ENCODE results near the gene MED12L.

The MED12L gene

DNA sequence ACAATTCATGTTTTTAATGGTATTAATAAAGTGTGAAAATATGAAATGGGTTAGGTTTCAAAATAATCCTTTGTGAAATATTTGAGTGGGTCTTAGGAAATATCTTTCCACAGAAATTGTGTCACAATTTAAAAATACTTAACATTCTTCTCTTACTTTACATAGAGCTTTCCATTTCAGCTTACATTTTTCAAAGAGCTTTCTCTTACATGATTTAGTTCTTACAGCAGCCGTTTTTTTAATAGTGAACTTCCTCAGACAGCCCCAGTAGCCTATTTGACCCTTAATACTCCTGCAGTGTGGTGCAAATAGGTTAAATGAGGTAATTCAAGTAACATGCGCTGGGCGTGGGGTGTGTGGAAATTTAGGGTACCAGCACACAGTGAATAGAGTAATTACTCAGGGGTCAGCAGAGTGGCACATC lies 277.3 kb downstream of the MED12L start:
- H3K4me2 ChIP-seq (ENCODE audit: low read depth, low read length) = no peak overlapping the region
- no peak for DNase-seq
- no peaks in the 10 kb centered on the region for H3K79me2 ChIP-seq (ENCODE audit: low read length)
- no peak overlapping the region for H3K9ac ChIP-seq (ENCODE audit: low read length)
- H2AFZ ChIP-seq (ENCODE audit: low read length) = no peak overlapping the region
- no peak overlapping the region for H3K4me3 ChIP-seq (ENCODE audit: low read length)
- no peaks in the 10 kb centered on the region for H3K9me2 ChIP-seq (replicated peaks; ENCODE audit: insufficient read depth, low read length)
- no peaks in the 10 kb centered on the region for H3K4me1 ChIP-seq (ENCODE audit: low read length)
- TF ChIP-seq, protein P1, sequence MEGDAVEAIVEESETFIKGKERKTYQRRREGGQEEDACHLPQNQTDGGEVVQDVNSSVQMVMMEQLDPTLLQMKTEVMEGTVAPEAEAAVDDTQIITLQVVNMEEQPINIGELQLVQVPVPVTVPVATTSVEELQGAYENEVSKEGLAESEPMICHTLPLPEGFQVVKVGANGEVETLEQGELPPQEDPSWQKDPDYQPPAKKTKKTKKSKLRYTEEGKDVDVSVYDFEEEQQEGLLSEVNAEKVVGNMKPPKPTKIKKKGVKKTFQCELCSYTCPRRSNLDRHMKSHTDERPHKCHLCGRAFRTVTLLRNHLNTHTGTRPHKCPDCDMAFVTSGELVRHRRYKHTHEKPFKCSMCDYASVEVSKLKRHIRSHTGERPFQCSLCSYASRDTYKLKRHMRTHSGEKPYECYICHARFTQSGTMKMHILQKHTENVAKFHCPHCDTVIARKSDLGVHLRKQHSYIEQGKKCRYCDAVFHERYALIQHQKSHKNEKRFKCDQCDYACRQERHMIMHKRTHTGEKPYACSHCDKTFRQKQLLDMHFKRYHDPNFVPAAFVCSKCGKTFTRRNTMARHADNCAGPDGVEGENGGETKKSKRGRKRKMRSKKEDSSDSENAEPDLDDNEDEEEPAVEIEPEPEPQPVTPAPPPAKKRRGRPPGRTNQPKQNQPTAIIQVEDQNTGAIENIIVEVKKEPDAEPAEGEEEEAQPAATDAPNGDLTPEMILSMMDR (IDR thresholded peaks at IDR 0.05; ENCODE audit: low read length) = no peak
- no peak for TF ChIP-seq EZH2phosphoT487 (IDR thresholded peaks at IDR 0.05; ENCODE audit: low read length)
- no peak for TF ChIP-seq EZH2 (optimal IDR thresholded peaks at IDR 0.05; ENCODE audit: low read depth, low read length)
- H3K27ac ChIP-seq (ENCODE audit: low read length) = no peak overlapping the region
- no peaks in the 10 kb centered on the region for H3F3A ChIP-seq (ENCODE audit: insufficient read depth, low read length)
- no peaks in the 10 kb centered on the region for H3K9me3 ChIP-seq (replicated peaks; ENCODE audit: insufficient read depth, low read length)
- H3K27me3 ChIP-seq (replicated peaks; ENCODE audit: insufficient read depth, low read length) = no peaks in the 10 kb centered on the region
- no peaks in the 10 kb centered on the region for H4K20me1 ChIP-seq (ENCODE audit: insufficient read depth, low read length)
- no peaks in the 10 kb centered on the region for H3K36me3 ChIP-seq (replicated peaks; ENCODE audit: insufficient read depth, low read length)

GRCh38 chr3:151366993-151367392 lies 281.5 kb downstream of the MED12L start:
- Histone ChIP-seq H4K20me1 (ENCODE audit: insufficient read depth, low read length) (no peaks in the 10 kb centered on the region), H2AFZ (ENCODE audit: low read length) (no peak overlapping the region), H3K4me2 (ENCODE audit: low read depth, low read length) (no peak overlapping the region), H3K79me2 (ENCODE audit: low read length) (no peaks in the 10 kb centered on the region), H3K36me3 (replicated peaks; ENCODE audit: insufficient read depth, low read length) (no peaks in the 10 kb centered on the region), H3K27ac (ENCODE audit: low read length) (no peak overlapping the region), H3K4me1 (ENCODE audit: low read length) (no peaks in the 10 kb centered on the region), H3K9ac (ENCODE audit: low read length) (no peak overlapping the region), H3K4me3 (ENCODE audit: low read length) (no peak overlapping the region), H3K9me2 (replicated peaks; ENCODE audit: insufficient read depth, low read length) (no peaks in the 10 kb centered on the region), H3F3A (ENCODE audit: insufficient read depth, low read length) (no peaks in the 10 kb centered on the region), H3K27me3 (replicated peaks; ENCODE audit: insufficient read depth, low read length) (no peaks in the 10 kb centered on the region), H3K9me3 (replicated peaks; ENCODE audit: insufficient read depth, low read length) (no peaks in the 10 kb centered on the region)
- TF ChIP-seq, protein P1 (IDR thresholded peaks at IDR 0.05; ENCODE audit: low read length) = no peak
- TF ChIP-seq EZH2 (optimal IDR thresholded peaks at IDR 0.05; ENCODE audit: low read depth, low read length) (no peak), EZH2phosphoT487 (IDR thresholded peaks at IDR 0.05; ENCODE audit: low read length) (no peak)
- no peak for DNase-seq

DNA sequence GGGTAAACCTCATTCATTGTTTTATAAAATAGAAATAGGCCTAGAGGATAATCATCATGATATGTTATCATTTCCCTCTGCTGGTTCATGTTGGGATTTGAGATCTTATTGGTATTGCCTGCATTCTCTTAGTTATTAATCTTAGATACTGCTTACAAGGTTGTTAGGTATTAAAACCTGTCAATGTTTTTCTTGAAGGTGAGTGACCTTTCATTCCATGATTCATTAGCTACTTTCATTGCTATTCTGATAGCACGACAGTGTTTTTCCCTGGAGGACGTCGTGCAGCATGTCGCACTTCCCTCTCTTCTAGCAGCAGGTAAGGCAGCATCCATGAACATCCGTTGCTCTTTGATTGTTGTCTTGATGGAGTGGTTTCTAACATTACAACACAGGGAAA lies 282.0 kb downstream of the MED12L start:
- H3K4me1 ChIP-seq (ENCODE audit: low read length) = no peaks in the 10 kb centered on the region
- TF ChIP-seq, protein P1 (IDR thresholded peaks at IDR 0.05; ENCODE audit: low read length) = no peak
- TF ChIP-seq EZH2 (optimal IDR thresholded peaks at IDR 0.05; ENCODE audit: low read depth, low read length) = no peak
- no peak for TF ChIP-seq EZH2phosphoT487 (IDR thresholded peaks at IDR 0.05; ENCODE audit: low read length)
- no peak overlapping the region for H3K4me2 ChIP-seq (ENCODE audit: low read depth, low read length)
- no peaks in the 10 kb centered on the region for H3K27me3 ChIP-seq (replicated peaks; ENCODE audit: insufficient read depth, low read length)
- DNase-seq = no peak
- H3K9me2 ChIP-seq (replicated peaks; ENCODE audit: insufficient read depth, low read length) = no peaks in the 10 kb centered on the region
- H4K20me1 ChIP-seq (ENCODE audit: insufficient read depth, low read length) = no peaks in the 10 kb centered on the region
- no peak overlapping the region for H3K27ac ChIP-seq (ENCODE audit: low read length)
- no peak overlapping the region for H3K4me3 ChIP-seq (ENCODE audit: low read length)
- H3K79me2 ChIP-seq (ENCODE audit: low read length) = no peaks in the 10 kb centered on the region
- no peak overlapping the region for H3K9ac ChIP-seq (ENCODE audit: low read length)
- H2AFZ ChIP-seq (ENCODE audit: low read length) = no peak overlapping the region
- no peaks in the 10 kb centered on the region for H3F3A ChIP-seq (ENCODE audit: insufficient read depth, low read length)
- no peaks in the 10 kb centered on the region for H3K36me3 ChIP-seq (replicated peaks; ENCODE audit: insufficient read depth, low read length)
- H3K9me3 ChIP-seq (replicated peaks; ENCODE audit: insufficient read depth, low read length) = no peaks in the 10 kb centered on the region
